GM12875 (cell line): ENCODE data around the gene SIRT3.

ENCODE experiments used
- H3K4me3 ChIP-seq: one replicate; pipeline ENCODE4 v1.5.1; 2011; ENCODE audit warnings: low read depth, low read length, control low read depth
- TF ChIP-seq, protein P1 (sequence below): IDR thresholded peaks from 2 replicates; pipeline ENCODE4 v1.5.1; 2011; ENCODE audit warnings: low read depth, mild to moderate bottlenecking, control low read depth, inconsistent platforms, low read length, moderate library complexity, borderline replicate concordance; ENCODE audit not compliant: insufficient read depth

SIRT3 gene

DNA sequence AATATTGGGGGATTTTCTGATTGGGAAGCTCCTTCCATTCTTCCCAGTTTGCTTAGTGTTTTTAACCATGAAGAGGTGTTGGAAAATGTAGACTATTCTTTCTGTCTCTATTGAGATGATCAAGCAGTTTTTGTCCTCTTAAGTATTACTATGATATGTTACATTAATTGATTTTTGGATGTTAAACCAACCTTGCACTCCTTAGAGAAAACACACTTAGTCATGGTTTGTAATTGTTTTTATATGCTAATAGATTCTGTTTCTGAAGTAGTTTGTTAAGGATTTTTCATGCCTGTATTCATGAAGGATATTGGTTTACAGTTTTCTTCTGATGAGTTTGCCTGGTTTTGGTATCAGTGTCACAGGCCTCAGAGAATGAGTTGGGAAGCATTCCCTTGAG, 40.1 kb upstream of the SIRT3 start:
- TF ChIP-seq, protein P1, sequence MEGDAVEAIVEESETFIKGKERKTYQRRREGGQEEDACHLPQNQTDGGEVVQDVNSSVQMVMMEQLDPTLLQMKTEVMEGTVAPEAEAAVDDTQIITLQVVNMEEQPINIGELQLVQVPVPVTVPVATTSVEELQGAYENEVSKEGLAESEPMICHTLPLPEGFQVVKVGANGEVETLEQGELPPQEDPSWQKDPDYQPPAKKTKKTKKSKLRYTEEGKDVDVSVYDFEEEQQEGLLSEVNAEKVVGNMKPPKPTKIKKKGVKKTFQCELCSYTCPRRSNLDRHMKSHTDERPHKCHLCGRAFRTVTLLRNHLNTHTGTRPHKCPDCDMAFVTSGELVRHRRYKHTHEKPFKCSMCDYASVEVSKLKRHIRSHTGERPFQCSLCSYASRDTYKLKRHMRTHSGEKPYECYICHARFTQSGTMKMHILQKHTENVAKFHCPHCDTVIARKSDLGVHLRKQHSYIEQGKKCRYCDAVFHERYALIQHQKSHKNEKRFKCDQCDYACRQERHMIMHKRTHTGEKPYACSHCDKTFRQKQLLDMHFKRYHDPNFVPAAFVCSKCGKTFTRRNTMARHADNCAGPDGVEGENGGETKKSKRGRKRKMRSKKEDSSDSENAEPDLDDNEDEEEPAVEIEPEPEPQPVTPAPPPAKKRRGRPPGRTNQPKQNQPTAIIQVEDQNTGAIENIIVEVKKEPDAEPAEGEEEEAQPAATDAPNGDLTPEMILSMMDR, result no peak
- no peak overlapping the region for H3K4me3 ChIP-seq

DNA sequence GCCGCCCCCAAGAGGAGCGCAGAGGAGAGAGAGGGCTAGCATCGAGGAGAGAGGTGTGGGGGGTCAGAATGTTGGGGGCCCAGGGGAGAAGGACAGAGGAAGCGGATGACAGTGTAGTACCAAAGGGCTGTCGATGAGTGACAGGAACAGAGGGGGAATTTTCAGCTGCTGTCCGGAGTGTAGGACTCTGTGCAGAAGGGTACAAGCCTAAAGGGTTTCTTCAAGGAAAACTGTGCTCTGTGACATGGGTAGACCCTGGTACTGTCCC, 36.7 kb upstream of the SIRT3 start:
- TF ChIP-seq, protein P1, result no peak
- H3K4me3 ChIP-seq, result no peak overlapping the region

DNA sequence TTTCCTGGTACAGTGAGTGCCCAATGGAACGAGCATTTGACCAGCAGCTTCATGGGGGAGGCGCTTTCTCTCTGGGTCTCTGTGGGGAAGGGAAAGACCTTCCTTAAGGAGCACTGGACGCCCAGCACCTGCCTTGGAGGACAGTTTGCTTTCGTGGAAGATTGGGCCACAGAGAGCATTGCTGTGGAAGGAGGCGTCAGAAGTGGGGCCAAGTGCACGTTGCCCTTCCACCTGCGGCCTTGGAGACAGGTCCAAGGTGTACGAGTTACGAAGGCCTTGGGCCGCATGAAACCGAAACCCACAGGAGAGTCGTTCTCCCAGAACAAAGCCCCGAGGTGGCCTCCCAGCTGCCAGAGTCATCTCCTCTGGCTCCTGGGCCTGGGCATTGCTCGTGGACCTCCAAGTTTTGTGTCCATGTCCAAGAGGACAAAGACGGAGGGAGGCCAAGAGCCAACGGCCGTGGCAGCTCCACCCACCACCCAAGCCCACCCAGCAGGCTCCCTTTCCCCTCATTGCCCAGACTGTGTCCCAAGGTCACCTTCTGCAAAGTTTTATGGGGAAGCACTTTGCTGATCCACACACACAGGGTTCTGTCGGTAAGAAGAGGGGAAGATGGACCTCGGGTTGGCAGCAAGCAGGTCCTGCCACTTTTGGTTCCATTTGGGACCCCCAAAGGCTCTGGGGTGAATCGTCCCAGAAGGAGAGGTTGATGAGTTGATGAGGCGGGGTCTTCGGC, 36.2 kb upstream of the SIRT3 start:
- H3K4me3 ChIP-seq, result no peak overlapping the region
- TF ChIP-seq, protein P1, result no peak

DNA sequence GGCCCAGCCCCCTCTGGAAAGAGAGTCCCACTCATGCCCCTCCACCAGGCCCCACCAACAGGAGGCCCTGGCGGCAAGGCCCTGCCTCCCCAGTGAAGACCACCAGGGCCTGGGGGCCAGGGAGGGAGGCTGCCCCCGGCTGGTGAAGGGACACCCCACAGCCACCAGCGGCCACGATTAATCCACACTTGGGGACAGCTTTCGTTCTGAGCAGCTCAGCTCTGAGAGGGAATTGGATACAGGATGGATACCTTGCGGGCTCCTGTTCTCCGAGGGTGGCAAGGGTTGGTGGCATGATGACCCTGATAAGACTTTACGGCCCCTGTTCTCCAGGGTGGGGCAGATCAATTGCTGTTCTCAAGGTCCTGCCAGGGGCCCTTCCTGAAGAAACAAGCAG, 35.2 kb upstream of the SIRT3 start:
- TF ChIP-seq, protein P1, result no peak
- no peak overlapping the region for H3K4me3 ChIP-seq

DNA sequence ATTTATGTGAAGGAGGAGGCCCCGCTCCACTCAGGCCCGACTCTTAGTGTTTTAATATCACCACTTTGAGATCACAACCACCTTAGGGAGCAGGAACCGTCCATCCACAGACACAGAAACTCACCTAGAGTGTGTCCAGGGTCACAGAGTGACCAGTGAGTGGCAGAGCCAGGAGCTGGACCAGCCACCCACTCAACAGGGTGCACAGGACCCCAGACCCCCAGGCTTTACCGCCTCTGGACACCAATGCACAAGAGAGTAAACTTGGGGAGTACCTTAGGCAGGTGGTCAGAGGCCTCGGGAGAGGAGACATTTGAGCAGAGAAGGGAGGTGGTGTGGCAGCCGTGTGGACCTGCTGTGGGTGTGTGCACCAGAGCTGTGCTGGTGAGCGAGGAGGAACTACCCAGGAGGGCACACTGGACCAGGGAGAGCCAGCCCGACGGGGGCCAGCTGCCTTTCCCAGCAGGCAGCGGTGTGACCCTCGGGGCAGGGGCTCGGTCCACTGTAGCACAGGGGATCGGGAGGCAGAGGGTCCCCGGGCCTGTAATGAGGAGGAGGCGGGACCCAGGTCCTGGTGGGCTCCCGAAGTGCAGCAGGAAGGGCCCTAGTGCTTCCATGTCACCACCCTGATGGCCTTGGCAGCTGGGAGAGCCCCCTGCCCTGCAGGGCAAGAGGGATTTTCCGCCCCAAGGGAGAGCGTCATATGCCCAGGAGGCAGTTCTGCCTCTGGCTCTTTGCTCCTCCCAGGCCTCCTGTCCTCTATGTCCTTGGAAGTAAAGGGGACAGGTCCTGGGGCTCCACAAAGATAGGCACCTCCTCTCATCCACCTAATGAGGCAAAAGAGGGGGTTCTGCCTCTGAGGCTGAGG, 34.5 kb upstream of the SIRT3 start:
- no peak overlapping the region for H3K4me3 ChIP-seq
- TF ChIP-seq, protein P1, result no peak

DNA sequence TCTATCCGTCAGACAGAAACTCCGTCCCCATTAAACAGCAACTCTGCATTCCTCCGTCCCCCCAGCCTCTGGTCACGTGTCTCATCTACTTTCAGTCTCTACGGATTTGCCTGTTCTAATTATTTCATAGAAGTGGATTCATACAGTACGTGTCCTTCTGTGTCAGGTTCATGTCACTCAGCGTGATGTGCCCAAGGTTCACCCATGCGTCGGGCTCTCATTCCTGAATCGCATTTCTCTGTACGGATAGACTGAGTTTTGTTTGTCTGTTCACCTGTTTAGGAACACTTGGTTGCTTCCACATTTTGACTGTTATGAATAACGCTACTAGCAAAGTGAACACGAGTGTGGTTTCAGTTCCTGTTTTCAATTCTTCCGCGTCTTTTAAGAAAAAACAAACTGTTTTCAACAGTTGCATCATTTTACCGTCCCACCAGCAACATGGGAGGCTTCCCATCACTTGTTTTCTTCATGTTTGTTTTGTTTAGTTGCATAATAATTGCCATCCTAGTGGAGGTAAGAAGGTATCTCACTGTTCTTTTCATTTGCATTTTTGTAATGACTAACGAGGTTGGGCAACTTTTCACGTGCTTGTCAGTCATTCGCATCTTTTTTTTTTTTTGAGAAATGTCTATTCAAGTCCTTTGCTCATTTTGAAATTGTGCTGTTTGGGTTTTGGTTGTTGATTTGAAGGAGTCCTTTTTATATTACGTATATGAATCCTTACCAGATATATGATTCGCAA, 33.2 kb upstream of the SIRT3 start:
- TF ChIP-seq, protein P1, result no peak
- H3K4me3 ChIP-seq, result peak overlapping the region; percentile 30

DNA sequence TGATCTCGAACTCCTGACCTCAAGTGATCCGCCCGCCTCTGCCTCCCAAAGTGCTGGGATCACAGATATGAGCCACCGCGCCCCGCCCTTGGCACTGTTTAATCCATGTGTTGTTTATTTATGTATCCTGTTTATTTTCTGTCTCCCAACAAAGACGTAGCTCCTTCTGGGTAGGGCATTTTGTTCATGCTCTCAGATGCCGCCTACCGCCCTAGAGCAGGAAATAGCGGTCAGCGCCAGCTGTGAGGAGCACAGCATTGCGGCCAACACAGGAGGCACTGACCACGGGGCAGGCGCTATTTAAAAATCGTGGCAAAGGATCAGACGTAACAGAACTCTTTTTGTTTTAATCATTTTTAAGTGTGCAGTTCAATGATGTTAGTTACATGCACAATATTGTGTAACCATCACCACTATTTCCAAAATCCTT, 32.6 kb upstream of the SIRT3 start:
- peak overlapping the region; percentile 30 for H3K4me3 ChIP-seq
